Activated CD8-positive, alpha-beta T cell treated with anti-CD3 and anti-CD28 coated beads for 36 hours (primary cell): ENCODE measurements around the gene GLTPD2. TPM values are rescaled to one million over a fixed set of nuclear protein-coding genes. Genes with fewer than 3 reads are reported as not detected.
A peak's percentile ranks its signal among the peaks of the same experiment; 100 is the strongest.

ENCODE experiments used
- ATAC-seq: fragments of 200-7000 bp; cut with Tn5 transposase; one replicate; pipeline ENCODE4 v1.10.0; 2021; ENCODE audit warnings: mild to moderate bottlenecking, moderate library complexity
- CTCF ChIA-PET: fragments of 350-600 bp; sonication (Branson Sonifier 250); formaldehyde crosslinking; loops from one replicate; lab custom pipeline; 2021; ENCODE audit warnings: antibody characterized with exemption; lab: Charles Lee
- POLR2A ChIA-PET: fragments of 350-600 bp; sonication (Branson Sonifier 250); formaldehyde crosslinking; loops from one replicate; lab custom pipeline; 2021; ENCODE audit warnings: antibody characterized with exemption; lab: Charles Lee
- DNase-seq: peaks from one replicate; pipeline ENCODE4 v3.0.0-alpha.2; 2020
- H3K27ac Mint-ChIP-seq: one replicate; pipeline ENCODE4 v1.8.0; 2021; ENCODE audit warnings: mild to moderate bottlenecking, mixed read lengths
- H3K27me3 Mint-ChIP-seq: one replicate; pipeline ENCODE4 v1.8.0; 2021; ENCODE audit warnings: mixed read lengths
- H3K36me3 Mint-ChIP-seq: one replicate; pipeline ENCODE4 v1.8.0; 2021; ENCODE audit warnings: low read depth, mixed read lengths
- H3K4me1 Mint-ChIP-seq: one replicate; pipeline ENCODE4 v1.8.0; 2021; ENCODE audit warnings: low read depth, mixed read lengths
- H3K4me3 Mint-ChIP-seq: one replicate; pipeline ENCODE4 v1.8.0; 2021; ENCODE audit warnings: mild to moderate bottlenecking, moderate library complexity, mixed read lengths
- H3K9me3 Mint-ChIP-seq: one replicate; pipeline ENCODE4 v1.8.0; 2021; ENCODE audit warnings: mixed read lengths
- CTCF ChIP-seq: fragments of 200-600 bp; IDR thresholded peaks from one replicate; pipeline ENCODE4 v1.8.0; 2022; ENCODE audit warnings: antibody characterized with exemption, mild to moderate bottlenecking
- intact Hi-C: fragments of 100-400 bp; cut with micrococcal nuclease; formaldehyde crosslinking; loops from one replicate; pipeline ENCODE4 v1.10.0; 2022
- total RNA-seq, 2 experiments: library from RNA; stranded (reverse); gene quantifications; one replicate each; pipeline ENCODE4 v1.2.3, GENCODE V29; 2021

GLTPD2 gene
- total RNA-seq, 2 experiments from 2014 or later, result not detected

GRCh38 chr17:4789951-4790704 is 1.4 kb downstream of the GLTPD2 start:
- H3K27me3 Mint-ChIP-seq, result peaks cover 34% of the 10 kb centered on the region
- DNase-seq (peak; percentile 89), ATAC-seq (peak; percentile 88)
- no peaks in the 10 kb centered on the region for H3K36me3 Mint-ChIP-seq
- H3K4me3 Mint-ChIP-seq, result peak overlapping the region; percentile 79
- ChIA-PET POLR2A (interaction anchor here (0.6 to 2.3 kb wide), 15 partner anchors 10 to 150 kb away, joined by 3 to 11 read pairs (median 4); partner anchors contain the start of genes ARRB2, C17orf107, MINK1 and PELP1), CTCF (interaction anchor here (0.7 to 3.4 kb wide), 33 partner anchors 9 to 574 kb away, joined by 3 to 15 read pairs (median 4); partner anchors contain the start of genes ARRB2, C17orf107, CHRNE and CXCL16)
- no peaks in the 10 kb centered on the region for H3K9me3 Mint-ChIP-seq
- TF ChIP-seq CTCF, result peak; percentile 91
- peaks cover 22% of the 10 kb centered on the region for H3K4me1 Mint-ChIP-seq
- H3K27ac Mint-ChIP-seq, result peak overlapping the region; percentile 91
- intact Hi-C loops, result loop anchor here (5.0 kb wide), 1 partner anchor 92 kb away; no protein-coding TSS in a partner anchor

GRCh38 chr17:4790705-4791088 is 1.9 kb downstream of the GLTPD2 start:
- no peak for TF ChIP-seq CTCF
- ATAC-seq, result no peak
- H3K27ac Mint-ChIP-seq, result peak overlapping the region; percentile 91
- no peaks in the 10 kb centered on the region for H3K9me3 Mint-ChIP-seq
- ChIA-PET CTCF (interaction anchor here (0.8 to 3.4 kb wide), 22 partner anchors 11 to 575 kb away, joined by 3 to 15 read pairs (median 5); partner anchors contain the start of genes ARRB2, C17orf107, CHRNE and CXCL16), POLR2A (interaction anchor here (0.6 to 2.3 kb wide), 12 partner anchors 9 to 149 kb away, joined by 3 to 11 read pairs (median 6); partner anchors contain the start of genes C17orf107, MINK1, PELP1 and RNF167)
- intact Hi-C loops, result no loop called here
- peaks cover 20% of the 10 kb centered on the region for H3K4me1 Mint-ChIP-seq
- H3K4me3 Mint-ChIP-seq, result peak overlapping the region; percentile 79
- H3K27me3 Mint-ChIP-seq, result peaks cover 28% of the 10 kb centered on the region
- H3K36me3 Mint-ChIP-seq, result no peaks in the 10 kb centered on the region
- no peak for DNase-seq

- Mint-ChIP-seq H3K27me3 (peaks cover 2% of the 10 kb centered on the region), H3K4me1 (peaks cover 19% of the 10 kb centered on the region), H3K36me3 (peaks cover 11% of the 10 kb centered on the region), H3K9me3 (no peaks in the 10 kb centered on the region), H3K27ac (peak overlapping the region; percentile 97), H3K4me3 (peak overlapping the region; percentile 96)
- DNase-seq, result no peak
- ChIA-PET CTCF (no interaction called here), POLR2A (no interaction called here)
- TF ChIP-seq CTCF, result no peak
- no peak for ATAC-seq
- intact Hi-C loops, result no loop called here
Measured at GRCh38 chr17:4795168-4795567, 6.4 kb downstream of the GLTPD2 start.

GRCh38 chr17:4796552-4796920 is 7.8 kb downstream of the GLTPD2 start:
- peaks cover 11% of the 10 kb centered on the region for H3K36me3 Mint-ChIP-seq
- no peak for TF ChIP-seq CTCF
- ChIA-PET CTCF (interaction anchor here (1.1 to 1.6 kb wide), 4 partner anchors 9 to 106 kb away, joined by 3 to 5 read pairs (median 4); partner anchors contain the start of gene CHRNE), POLR2A (interaction anchor here (1.2 to 1.5 kb wide), 4 partner anchors 12 to 87 kb away, joined by 3 to 4 read pairs (median 4); no protein-coding TSS in a partner anchor)
- ATAC-seq (no peak), DNase-seq (peak; percentile 65)
- no peaks in the 10 kb centered on the region for H3K9me3 Mint-ChIP-seq
- peak overlapping the region; percentile 96 for H3K4me3 Mint-ChIP-seq
- peaks cover 2% of the 10 kb centered on the region for H3K27me3 Mint-ChIP-seq
- intact Hi-C loops, result no loop called here
- peak overlapping the region; percentile 97 for H3K27ac Mint-ChIP-seq
- peaks cover 20% of the 10 kb centered on the region for H3K4me1 Mint-ChIP-seq
